GM19193 (cell line): Measurements from ENCODE around the gene TGFB1.

Experiments
- POLR2A ChIP-seq: IDR thresholded peaks from 4 replicates; pipeline ENCODE4 v1.6.1; 2011; ENCODE audit not compliant: insufficient read depth, insufficient read length; ENCODE audit errors: extremely low read depth

TGFB1 gene

GRCh38 chr19:41307090-41307875 lies 46.4 kb downstream of the TGFB1 start:
- no peak for TF ChIP-seq POLR2A

GRCh38 chr19:41305927-41306793 lies 47.6 kb downstream of the TGFB1 start:
- TF ChIP-seq POLR2A: no peak

GRCh38 chr19:41304706-41305483 lies 48.8 kb downstream of the TGFB1 start:
- no peak for TF ChIP-seq POLR2A

- TF ChIP-seq POLR2A: no peak
Measured at GRCh38 chr19:41303954-41304353, 49.8 kb downstream of the TGFB1 start.

- TF ChIP-seq POLR2A: no peak
Measured at GRCh38 chr19:41302624-41303351, 50.9 kb downstream of the TGFB1 start.

- no peak for TF ChIP-seq POLR2A
Measured at GRCh38 chr19:41300555-41300954, 53.2 kb downstream of the TGFB1 start.

- TF ChIP-seq POLR2A: no peak
Measured at GRCh38 chr19:41299755-41300089, 54.0 kb downstream of the TGFB1 start.

GRCh38 chr19:41299046-41299754 lies 54.5 kb downstream of the TGFB1 start:
- no peak for TF ChIP-seq POLR2A

- no peak for TF ChIP-seq POLR2A
Measured at GRCh38 chr19:41298348-41298964, 55.3 kb downstream of the TGFB1 start.

GRCh38 chr19:41297628-41298347 lies 55.9 kb downstream of the TGFB1 start:
- TF ChIP-seq POLR2A: no peak

GRCh38 chr19:41296433-41296871 lies 57.3 kb downstream of the TGFB1 start:
- TF ChIP-seq POLR2A: no peak

- no peak for TF ChIP-seq POLR2A
Measured at GRCh38 chr19:41295499-41295898, 58.2 kb downstream of the TGFB1 start.

GRCh38 chr19:41294393-41294792 lies 59.3 kb downstream of the TGFB1 start:
- TF ChIP-seq POLR2A: no peak
